HEK293T (cell line): Measurements from ENCODE around the gene NDFIP1.

Experiments
- CTCF ChIA-PET: fragments of 350-600 bp; formaldehyde crosslinking; extraction: SDS; loops from one replicate; lab custom pipeline; 2021; ENCODE audit warnings: antibody characterized with exemption, inconsistent platforms; lab: Yijun Ruan, JAX
- POLR2A ChIA-PET: fragments of 350-600 bp; formaldehyde crosslinking; extraction: SDS; loops from one replicate; lab custom pipeline; 2020; ENCODE audit warnings: antibody characterized with exemption, inconsistent platforms; lab: Yijun Ruan, JAX
- DNase-seq: peaks from one replicate; pipeline ENCODE4 v3.0.0; 2012; ENCODE audit warnings: mixed read lengths; ENCODE audit errors: extremely low spot score
- ARNT ChIP-seq: fragments of 450-650 bp; IDR thresholded peaks from 2 replicates; pipeline ENCODE4 v1.6.1; 2017; ENCODE audit warnings: mild to moderate bottlenecking
- BHLHE40 ChIP-seq: fragments of 450-650 bp; IDR thresholded peaks from 2 replicates; pipeline ENCODE4 v1.6.1; 2016; ENCODE audit warnings: mild to moderate bottlenecking, moderate library complexity, borderline replicate concordance
- CTBP1 ChIP-seq: fragments of 450-650 bp; IDR thresholded peaks from 2 replicates; pipeline ENCODE4 v1.6.1; 2016; ENCODE audit warnings: borderline replicate concordance
- ELF4 ChIP-seq: fragments of 450-650 bp; IDR thresholded peaks from 2 replicates; pipeline ENCODE4 v1.6.1; 2017; ENCODE audit warnings: antibody characterized with exemption
- FOXA1 ChIP-seq: fragments of 450-650 bp; IDR thresholded peaks from 2 replicates; pipeline ENCODE4 v1.6.1; 2016; ENCODE audit warnings: mild to moderate bottlenecking
- FOXK2 ChIP-seq: fragments of 450-650 bp; IDR thresholded peaks from 2 replicates; pipeline ENCODE4 v1.6.1; 2016; ENCODE audit warnings: mild to moderate bottlenecking
- FOXM1 ChIP-seq: fragments of 450-650 bp; IDR thresholded peaks from 2 replicates; pipeline ENCODE4 v1.6.1; 2017; ENCODE audit warnings: mild to moderate bottlenecking, borderline replicate concordance
- HDGF ChIP-seq: fragments of 450-650 bp; IDR thresholded peaks from 2 replicates; pipeline ENCODE4 v1.6.1; 2017; ENCODE audit warnings: antibody characterized with exemption, borderline replicate concordance
- L3MBTL2 ChIP-seq: fragments of 450-650 bp; conservative IDR thresholded peaks from 2 replicates; pipeline ENCODE4 v1.6.1; 2016; ENCODE audit warnings: mild to moderate bottlenecking
- LEF1 ChIP-seq: fragments of 450-650 bp; IDR thresholded peaks from 2 replicates; pipeline ENCODE4 v1.6.1; 2017; ENCODE audit warnings: mild to moderate bottlenecking, borderline replicate concordance
- NFRKB ChIP-seq: fragments of 450-650 bp; IDR thresholded peaks from 2 replicates; pipeline ENCODE4 v1.6.1; 2016; ENCODE audit warnings: mild to moderate bottlenecking, moderate library complexity
- SP1 ChIP-seq: fragments of 450-650 bp; IDR thresholded peaks from 2 replicates; pipeline ENCODE4 v1.6.1; 2017
- SUZ12 ChIP-seq: fragments of 450-650 bp; IDR thresholded peaks from 2 replicates; pipeline ENCODE4 v1.6.1; 2016; ENCODE audit warnings: mild to moderate bottlenecking
- TARDBP ChIP-seq: fragments of 450-650 bp; IDR thresholded peaks from 2 replicates; pipeline ENCODE4 v1.6.1; 2016
- ZNF384 ChIP-seq: fragments of 450-650 bp; IDR thresholded peaks from 2 replicates; pipeline ENCODE4 v1.6.1; 2016
- TF ChIP-seq, protein P1 (sequence below): fragments of 450-650 bp; IDR thresholded peaks from 2 replicates; pipeline ENCODE4 v1.6.1; 2016

NDFIP1 gene, protein sequence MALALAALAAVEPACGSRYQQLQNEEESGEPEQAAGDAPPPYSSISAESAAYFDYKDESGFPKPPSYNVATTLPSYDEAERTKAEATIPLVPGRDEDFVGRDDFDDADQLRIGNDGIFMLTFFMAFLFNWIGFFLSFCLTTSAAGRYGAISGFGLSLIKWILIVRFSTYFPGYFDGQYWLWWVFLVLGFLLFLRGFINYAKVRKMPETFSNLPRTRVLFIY

GRCh38 chr5:142108432-142109330 is at the start of gene NDFIP1:
TSS of gene NDFIP1 (plus strand) at chr5:142108779. CDS start at chr5:142108975, 196 bp downstream.
- no peak for TF ChIP-seq SP1
- TF ChIP-seq L3MBTL2: peak; percentile 63
- no peak for TF ChIP-seq ELF4
- no peak for TF ChIP-seq NFRKB
- no peak for TF ChIP-seq BHLHE40
- ChIA-PET POLR2A (interaction anchor here (0.8 to 3.7 kb wide), 9 partner anchors 20 to 366 kb away, joined by 3 to 33 read pairs (median 3); partner anchors contain the start of genes GNPDA1 and RNF14), CTCF (interaction anchor here (1.2 to 2.6 kb wide), 2 partner anchors 22 to 96 kb away, joined by 3 to 13 read pairs; partner anchors contain the start of gene GNPDA1)
- peak; percentile 78 for DNase-seq

DNA sequence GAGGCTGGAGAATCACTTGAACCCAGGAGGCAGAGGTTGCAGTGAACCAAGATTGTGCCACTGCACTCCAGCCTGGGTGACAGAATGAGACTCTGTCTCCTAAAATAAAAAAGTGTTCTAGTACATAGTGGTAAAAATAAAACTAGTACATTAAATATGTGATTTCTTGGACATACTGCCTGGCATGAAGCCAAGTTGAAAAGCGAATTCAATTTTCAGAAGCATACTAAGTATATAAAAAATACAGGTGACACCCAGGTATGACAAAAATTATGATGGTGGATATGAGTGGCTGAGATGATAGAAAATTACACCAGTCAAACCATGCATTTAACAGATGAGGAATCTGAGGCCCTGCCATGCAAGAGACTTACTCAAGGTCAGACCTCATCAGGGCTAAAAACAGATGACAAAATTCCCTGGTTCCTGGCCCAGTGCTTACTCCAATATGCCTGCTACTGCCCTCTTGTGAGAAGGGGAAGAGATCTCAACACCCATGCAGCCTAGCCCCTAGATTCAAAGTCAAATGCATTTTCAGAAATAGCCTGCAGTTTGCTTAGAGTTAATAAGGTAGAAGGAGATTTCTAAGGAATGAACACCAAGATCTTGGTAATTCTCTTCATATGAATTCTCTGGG is 49.2 kb upstream of the NDFIP1 start:
- no peak for DNase-seq
- CTCF ChIA-PET: no interaction called here
- no peak for TF ChIP-seq NFRKB
- no peak for TF ChIP-seq HDGF
- TF ChIP-seq ELF4: no peak
- TF ChIP-seq SP1: no peak
- TF ChIP-seq SUZ12: no peak
- POLR2A ChIA-PET: no interaction called here

DNA sequence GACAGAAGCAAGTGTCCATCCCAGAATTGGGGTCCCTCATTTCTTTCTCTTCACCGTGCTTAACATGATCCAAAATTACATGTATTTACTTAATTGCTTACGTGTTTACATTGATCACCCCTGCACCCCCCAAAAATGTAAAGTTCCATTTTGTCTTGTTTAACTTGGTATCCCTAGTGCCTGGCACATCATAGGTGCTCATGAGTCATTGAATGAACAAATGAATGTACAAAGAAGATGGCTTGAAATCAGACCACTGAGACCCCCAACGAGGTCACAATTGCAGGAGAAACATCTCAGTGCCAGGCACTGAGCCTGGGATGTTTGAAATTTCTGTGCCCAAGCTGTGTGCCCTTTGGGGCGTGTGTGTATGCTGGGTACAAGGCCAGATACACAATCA is 45.2 kb upstream of the NDFIP1 start:
- TF ChIP-seq SP1: no peak
- TF ChIP-seq SUZ12: no peak
- no peak for TF ChIP-seq FOXA1
- TF ChIP-seq BHLHE40: no peak
- TF ChIP-seq ELF4: no peak
- TF ChIP-seq FOXM1: no peak
- TF ChIP-seq ARNT: no peak
- TF ChIP-seq HDGF: no peak
- no peak for TF ChIP-seq FOXK2
- TF ChIP-seq NFRKB: no peak
- no peak for TF ChIP-seq TARDBP
- TF ChIP-seq LEF1: no peak
- no peak for DNase-seq
- POLR2A ChIA-PET: no interaction called here
- CTCF ChIA-PET: no interaction called here

GRCh38 chr5:142063878-142064331 is 44.7 kb upstream of the NDFIP1 start:
- TF ChIP-seq FOXM1 (no peak), NFRKB (no peak), SUZ12 (no peak), HDGF (no peak), FOXK2 (no peak), BHLHE40 (no peak), FOXA1 (no peak), SP1 (no peak), ZNF384 (no peak)
- DNase-seq: no peak
- CTCF ChIA-PET: interaction anchor here (0.6 kb wide), 2 partner anchors 47 to 261 kb away, joined by 3 read pairs; partner anchors contain the start of gene SPRY4
- POLR2A ChIA-PET: no interaction called here

DNA sequence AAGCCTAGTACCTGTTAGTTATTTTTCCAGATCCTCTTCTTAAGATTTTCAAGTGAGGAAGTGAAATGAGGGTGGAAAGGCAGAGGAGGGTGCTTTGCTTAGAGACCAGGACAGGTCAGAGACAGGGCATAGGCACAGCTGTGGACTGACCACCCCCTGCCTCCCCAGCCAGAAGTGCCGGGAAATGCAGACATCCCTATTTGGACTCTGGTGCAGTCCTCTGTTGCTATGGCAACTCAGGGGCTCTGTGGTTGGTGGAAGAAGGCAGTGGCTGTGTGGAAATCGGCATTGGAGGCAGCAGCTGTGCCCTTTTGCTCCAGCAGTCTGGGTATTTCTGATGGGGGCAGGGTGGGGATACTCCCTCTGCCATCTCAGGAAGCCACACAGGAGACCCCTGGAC is 43.3 kb upstream of the NDFIP1 start:
- no peak for TF ChIP-seq ARNT
- TF ChIP-seq, protein P1, sequence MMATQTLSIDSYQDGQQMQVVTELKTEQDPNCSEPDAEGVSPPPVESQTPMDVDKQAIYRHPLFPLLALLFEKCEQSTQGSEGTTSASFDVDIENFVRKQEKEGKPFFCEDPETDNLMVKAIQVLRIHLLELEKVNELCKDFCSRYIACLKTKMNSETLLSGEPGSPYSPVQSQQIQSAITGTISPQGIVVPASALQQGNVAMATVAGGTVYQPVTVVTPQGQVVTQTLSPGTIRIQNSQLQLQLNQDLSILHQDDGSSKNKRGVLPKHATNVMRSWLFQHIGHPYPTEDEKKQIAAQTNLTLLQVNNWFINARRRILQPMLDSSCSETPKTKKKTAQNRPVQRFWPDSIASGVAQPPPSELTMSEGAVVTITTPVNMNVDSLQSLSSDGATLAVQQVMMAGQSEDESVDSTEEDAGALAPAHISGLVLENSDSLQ: no peak
- TF ChIP-seq FOXK2: no peak
- TF ChIP-seq FOXA1: no peak
- no peak for TF ChIP-seq ZNF384
- no peak for TF ChIP-seq HDGF
- TF ChIP-seq CTBP1: no peak
- no peak for TF ChIP-seq NFRKB
- no peak for TF ChIP-seq BHLHE40
- ChIA-PET POLR2A (no interaction called here), CTCF (no interaction called here)
- no peak for DNase-seq

- TF ChIP-seq, protein P1: no peak
- TF ChIP-seq SUZ12: no peak
- no peak for TF ChIP-seq SP1
- no peak for TF ChIP-seq ZNF384
- no peak for TF ChIP-seq NFRKB
- TF ChIP-seq ELF4: no peak
- no peak for TF ChIP-seq CTBP1
- no peak for DNase-seq
- CTCF ChIA-PET: interaction anchor here (0.9 to 1.5 kb wide), 2 partner anchors 16 to 58 kb away, joined by 3 to 5 read pairs; no protein-coding TSS in a partner anchor
- POLR2A ChIA-PET: interaction anchor here (1.1 to 1.8 kb wide), 2 partner anchors 45 to 57 kb away, joined by 3 to 5 read pairs; partner anchors contain the start of gene GNPDA1
Observed at GRCh38 chr5:142069606-142070399, 38.8 kb upstream of the NDFIP1 start.
